Activated CD4-positive, alpha-beta T cell treated with anti-CD3 and anti-CD28 coated beads, Interleukin-2, amount 50 U/mL, for 48 hours (primary cell): ENCODE results near the gene ECE1.
A peak's percentile ranks its signal among the peaks of the same experiment; 100 is the strongest.
"Not testable (repeated sequence)": the region's sequence is repeated elsewhere in the genome, so short reads cannot be mapped to it uniquely, and the experiment has no call there.

ENCODE experiments used
- DNase-seq, 2 experiments: peaks; one replicate each; pipeline ENCODE4 v3.0.0-alpha.2; 2020

Gene ECE1

GRCh38 chr1:21175324-21175669 is 115.0 kb downstream of the ECE1 start:
- DNase-seq = peak; percentile 24 to 34

- DNase-seq = no peak
These were observed 115.5 kb downstream of the ECE1 start for GRCh38 chr1:21174654-21175323.

DNA sequence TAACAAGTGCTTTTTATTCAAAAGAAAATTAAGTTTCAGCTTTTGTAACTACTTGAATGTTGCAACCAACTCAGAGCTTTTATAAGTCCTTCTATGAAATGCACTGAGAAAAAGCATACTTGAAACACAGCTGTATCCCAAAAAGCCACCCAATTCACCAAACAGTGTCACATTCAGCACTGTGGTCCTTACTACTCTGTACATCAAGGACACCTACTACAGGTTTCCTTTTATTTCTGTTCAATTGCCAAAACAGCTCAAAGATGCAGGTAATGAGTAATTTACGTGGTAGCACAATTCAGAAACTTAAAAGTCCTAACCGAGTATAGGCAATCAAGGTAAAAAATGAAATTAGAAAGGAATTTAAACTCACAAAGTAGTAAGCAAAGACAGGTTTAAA is 116.0 kb downstream of the ECE1 start:
- no peak for DNase-seq

DNA sequence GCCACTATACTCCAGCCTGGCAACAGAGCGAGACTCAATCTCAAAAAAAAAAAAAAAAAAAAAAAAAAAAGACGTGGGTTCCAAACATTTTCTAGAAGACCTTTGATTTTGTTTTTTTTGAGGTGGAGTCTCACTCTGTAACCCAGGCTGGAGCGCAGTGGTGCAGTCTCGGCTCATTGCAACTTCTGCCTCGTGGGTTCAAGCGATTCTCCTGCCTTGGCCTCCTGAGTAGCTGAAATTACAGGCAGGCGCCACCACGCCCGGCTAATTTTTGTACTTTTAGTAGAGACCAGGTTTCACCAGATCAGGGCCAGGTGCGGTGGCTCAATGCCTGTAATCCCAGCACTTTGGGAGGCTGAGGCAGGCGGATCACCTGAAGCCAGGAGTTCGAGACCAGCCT is 117.2 kb downstream of the ECE1 start:
- not testable (repeated sequence) for DNase-seq

- not testable (repeated sequence) for DNase-seq
These were observed 119.4 kb downstream of the ECE1 start for GRCh38 chr1:21170837-21171236.

DNA sequence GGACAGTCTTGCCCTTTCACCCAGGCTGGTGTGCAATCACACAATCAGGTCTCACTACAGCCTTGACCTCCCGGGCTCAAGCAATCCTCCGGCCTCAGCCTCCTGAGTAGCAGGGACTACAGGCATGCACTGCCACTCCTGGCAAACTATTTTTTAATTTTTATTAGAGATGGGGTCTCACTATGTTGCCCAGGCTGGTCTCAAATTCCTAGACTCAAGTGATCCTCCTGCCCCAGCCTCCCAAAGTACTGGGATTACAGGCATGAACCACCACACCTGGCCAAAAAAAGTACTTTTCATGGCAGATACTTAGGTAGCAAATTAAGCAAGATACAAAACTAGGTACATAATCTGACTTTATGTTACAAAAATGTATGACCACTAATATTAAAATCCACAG is 121.8 kb downstream of the ECE1 start:
- DNase-seq = no peak
